ENCODE measurements around the gene MAP7D1. TPM values are rescaled to one million over a fixed set of nuclear protein-coding genes. Genes with fewer than 3 reads are reported as not detected.

Gene MAP7D1
- total RNA-seq, 1 donor from 2014 or later = 114 TPM

DNA sequence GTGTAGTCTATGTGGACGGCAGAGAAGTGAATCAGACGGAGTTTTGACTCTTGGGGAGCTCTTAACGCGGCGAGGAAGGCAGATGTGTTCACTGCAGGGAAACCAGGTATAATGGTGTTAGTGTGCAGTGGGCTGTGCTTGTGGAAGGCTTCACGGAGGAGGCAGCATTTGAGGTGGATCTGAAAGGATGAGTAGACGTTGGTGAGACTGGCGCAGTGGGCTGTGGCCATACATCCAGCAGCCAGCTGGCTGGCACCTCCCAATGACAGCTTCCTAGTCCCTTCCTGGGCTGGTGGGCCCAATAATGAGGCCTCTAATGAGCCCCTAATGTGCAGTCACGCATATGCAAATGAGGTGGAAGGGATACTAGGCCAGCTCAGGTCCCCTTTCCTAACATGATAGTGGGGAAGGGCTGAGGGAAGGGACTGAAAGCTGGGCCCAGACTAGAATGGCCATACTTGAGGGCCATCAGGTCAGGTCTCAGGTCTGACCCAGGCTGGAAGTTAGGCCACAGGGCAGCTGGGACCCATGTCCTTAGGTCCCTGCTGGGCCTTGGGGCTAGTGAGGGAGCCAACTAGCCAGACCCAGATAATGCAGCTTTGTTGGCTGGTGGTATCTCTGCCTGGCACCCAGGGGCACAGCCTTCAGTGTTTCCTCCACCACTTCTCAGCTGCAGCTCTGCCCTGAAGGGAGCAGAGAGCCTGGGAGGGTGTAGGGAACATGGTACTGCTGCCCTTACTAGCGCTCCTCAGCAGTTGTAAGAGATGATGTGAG lies 3.8 kb downstream of the MAP7D1 start:
- DNase-seq (no peak), ATAC-seq (no peak)
- Histone ChIP-seq H3K4me3 (peak overlapping the region; percentile 47), H3K4me1 (peaks cover 74% of the 10 kb centered on the region), H3K27me3 (no peaks in the 10 kb centered on the region), H3K27ac (peak overlapping the region; percentile 93), H3K9me3 (no peaks in the 10 kb centered on the region), H3K36me3 (no peaks in the 10 kb centered on the region)
- no peak for TF ChIP-seq CTCF (IDR thresholded peaks at IDR 0.05)
- intact Hi-C loops (cut with DNase I) = no loop called here

DNA sequence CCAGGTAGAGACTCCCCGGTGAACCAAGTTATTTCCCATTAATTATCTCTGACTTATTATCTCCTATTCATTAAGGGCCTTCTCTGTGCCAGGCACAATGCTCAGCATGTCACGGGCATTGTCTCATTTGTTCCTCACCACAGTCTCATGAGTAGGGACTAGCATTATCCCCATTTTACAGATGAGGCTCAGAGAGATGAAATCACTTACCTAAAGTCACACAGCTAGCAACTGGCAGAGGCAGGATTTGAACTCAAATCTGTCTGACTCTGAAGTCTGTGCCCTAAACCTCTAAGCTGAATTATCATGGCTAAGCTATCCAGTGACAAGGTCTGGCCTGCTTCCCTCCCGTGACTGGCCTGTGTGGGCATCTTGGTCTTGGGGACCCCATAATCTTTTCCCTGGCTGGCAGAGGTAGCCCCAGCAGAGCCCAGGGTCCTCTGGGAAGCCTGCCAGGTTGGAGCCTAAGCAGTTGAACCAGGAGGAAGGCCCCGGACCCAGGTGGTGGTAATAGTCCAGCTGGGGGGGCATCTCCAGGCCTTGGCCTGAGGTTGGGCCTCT lies 4.5 kb downstream of the MAP7D1 start:
- Histone ChIP-seq H3K27me3 (no peaks in the 10 kb centered on the region), H3K9me3 (no peaks in the 10 kb centered on the region), H3K27ac (peak overlapping the region; percentile 93), H3K4me3 (peak overlapping the region; percentile 47), H3K36me3 (no peaks in the 10 kb centered on the region), H3K4me1 (peaks cover 67% of the 10 kb centered on the region)
- no peak for DNase-seq
- TF ChIP-seq CTCF (IDR thresholded peaks at IDR 0.05) = no peak
- no peak for ATAC-seq
- intact Hi-C loops (cut with DNase I) = no loop called here

DNA sequence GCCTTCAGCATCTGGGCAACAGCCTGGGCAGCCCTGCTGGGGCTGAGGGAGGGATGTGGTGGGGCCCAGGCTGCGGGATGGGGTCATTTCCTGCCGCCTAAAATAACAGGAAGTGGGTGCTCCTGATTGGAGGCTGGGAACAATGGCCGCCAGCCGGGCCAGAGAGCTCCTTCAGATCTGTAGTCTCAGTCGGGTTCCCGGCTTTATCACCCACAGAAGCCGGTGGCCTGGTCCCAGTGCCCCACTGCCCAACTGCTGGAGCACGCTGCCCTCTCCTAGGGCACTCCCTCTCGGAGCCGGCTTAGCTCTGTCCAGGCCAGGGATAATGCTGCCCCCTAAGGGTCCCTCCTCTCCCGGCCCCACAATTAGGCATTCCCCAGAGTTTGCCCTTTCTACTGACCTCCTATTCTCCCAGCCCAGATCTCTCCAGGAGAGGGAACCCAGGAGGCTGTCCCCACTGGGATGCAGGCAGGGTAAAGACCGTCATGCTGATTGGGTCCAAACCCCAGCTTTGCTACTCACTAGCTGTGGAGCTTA lies 5.1 kb downstream of the MAP7D1 start:
- Histone ChIP-seq H3K27ac (peak overlapping the region; percentile 93), H3K36me3 (no peaks in the 10 kb centered on the region), H3K27me3 (no peaks in the 10 kb centered on the region), H3K4me1 (peaks cover 67% of the 10 kb centered on the region), H3K9me3 (no peaks in the 10 kb centered on the region), H3K4me3 (peak overlapping the region; percentile 47)
- ATAC-seq (peak; percentile 52), DNase-seq (peak; percentile 83)
- intact Hi-C loops (cut with DNase I) = no loop called here
- peak; percentile 28 for TF ChIP-seq CTCF (IDR thresholded peaks at IDR 0.05)

DNA sequence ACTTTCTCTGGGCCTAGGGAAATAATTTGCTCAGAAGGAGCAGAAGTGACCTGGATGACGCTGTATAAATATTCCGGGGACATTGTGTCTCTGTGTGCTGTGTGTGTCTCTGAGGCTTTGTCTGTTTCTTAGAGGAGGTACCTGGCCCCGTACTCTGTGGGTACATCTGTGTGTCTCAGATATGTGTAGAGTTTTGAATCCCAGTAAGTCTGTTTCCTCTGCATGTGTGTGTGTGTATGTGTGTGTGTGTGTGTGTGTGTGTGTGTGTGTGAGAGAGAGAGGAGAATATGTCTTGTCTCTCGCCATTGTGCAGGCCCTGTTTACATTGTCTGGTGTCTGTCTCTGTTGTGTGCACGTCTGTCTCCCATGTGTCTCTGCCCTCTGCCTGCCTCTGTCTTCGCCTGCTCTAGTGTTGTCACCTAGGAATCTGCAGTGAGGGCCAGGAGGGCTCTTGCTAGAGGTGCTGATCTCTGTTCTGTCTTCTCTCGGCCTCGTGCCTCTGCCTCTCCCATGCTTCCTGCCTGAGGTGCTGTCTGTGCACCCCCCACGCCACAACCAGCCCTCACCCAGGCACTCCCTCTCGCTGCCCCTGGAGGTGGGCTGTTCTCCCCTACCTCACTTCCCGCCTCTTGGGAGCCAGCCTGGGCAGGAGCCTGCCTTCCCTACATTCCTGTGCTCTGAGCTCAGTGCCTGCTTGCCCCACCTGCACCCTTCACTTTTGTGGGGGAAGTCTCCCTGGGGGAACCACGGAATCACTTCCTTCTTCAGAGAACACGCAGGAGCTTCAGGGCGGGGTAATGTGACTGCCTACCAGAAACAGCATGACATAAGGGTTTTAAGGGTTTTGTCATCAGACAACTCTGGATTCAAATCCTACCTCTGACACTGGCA lies 5.9 kb downstream of the MAP7D1 start:
- H3K27me3 ChIP-seq = no peaks in the 10 kb centered on the region
- TF ChIP-seq CTCF (IDR thresholded peaks at IDR 0.05) = no peak
- H3K4me3 ChIP-seq = peak overlapping the region; percentile 47
- H3K4me1 ChIP-seq = peaks cover 76% of the 10 kb centered on the region
- ATAC-seq (peak; percentile 85), DNase-seq (peak; percentile 83)
- no peaks in the 10 kb centered on the region for H3K36me3 ChIP-seq
- intact Hi-C loops (cut with DNase I) = no loop called here
- peak overlapping the region; percentile 93 for H3K27ac ChIP-seq
- H3K9me3 ChIP-seq = no peaks in the 10 kb centered on the region

- H3K27me3 ChIP-seq = no peaks in the 10 kb centered on the region
- H3K36me3 ChIP-seq = peaks cover 8% of the 10 kb centered on the region
- ATAC-seq (no peak), DNase-seq (no peak)
- H3K27ac ChIP-seq = peak overlapping the region; percentile 93
- intact Hi-C loops (cut with DNase I) = no loop called here
- peaks cover 73% of the 10 kb centered on the region for H3K4me1 ChIP-seq
- no peak for TF ChIP-seq CTCF (IDR thresholded peaks at IDR 0.05)
- H3K9me3 ChIP-seq = no peaks in the 10 kb centered on the region
- no peak overlapping the region for H3K4me3 ChIP-seq
Measured at GRCh38 chr1:36162680-36163239, 6.8 kb downstream of the MAP7D1 start.
